T-cell (primary cell): ENCODE results near the gene ADRA2A. TPM values are rescaled to one million over a fixed set of nuclear protein-coding genes. Genes with fewer than 3 reads are reported as not detected.

Experiments used
- ATAC-seq, 4 experiments: fragments of 200-7000 bp in 3 of 4; fragments of 150-1000 bp in 1 of 4; cut with Tn5 transposase; replicated peaks in 1 of 4; 1 replicate in 3 of 4; 2 replicates in 1 of 4; pipeline ENCODE4 v1.10.0; 2021; ENCODE audit warnings: moderate library complexity in 3 of 4, mild to moderate bottlenecking in 2 of 4, moderate number of reproducible peaks in 1 of 4
- CTCF ChIA-PET, 2 donors: fragments of 300-600 bp; sonication (Branson Sonifier 250); formaldehyde crosslinking; loops; one replicate each; lab custom pipeline; 2022; ENCODE audit warnings: antibody characterized with exemption in 2 of 2; lab: Charles Lee
- POLR2A ChIA-PET, 2 donors: fragments of 300-600 bp; sonication (Branson Sonifier 250); formaldehyde crosslinking; loops; one replicate each; lab custom pipeline; 2022; ENCODE audit warnings: antibody characterized with exemption in 2 of 2; lab: Charles Lee
- DNase-seq, 35 experiments: peaks; one replicate each; pipeline versions ENCODE4 v3.0.0 to v3.0.0-alpha.2; 2013 to 2023
- H3K27ac ChIP-seq: one replicate; pipeline ENCODE4 v1.5.1; 2013; ENCODE audit warnings: low read length
- H3K27me3 ChIP-seq, 2 experiments: replicated peaks in 1 of 2; 1 replicate in 1 of 2; 2 replicates in 1 of 2; pipeline versions ENCODE4 v1.6.1 to v1.7.0; 2013; ENCODE audit warnings: low read length in 1 of 2, mixed read lengths in 1 of 2; ENCODE audit not compliant: control insufficient read depth in 2 of 2, insufficient read depth in 2 of 2; ENCODE audit errors: extremely low read depth in 1 of 2
- H3K36me3 ChIP-seq, 2 donors: 1 replicate in 1 of 2; 2 replicates in 1 of 2; pipeline versions ENCODE4 v1.6.1 to v1.7.0; 2013; ENCODE audit warnings: low read length in 1 of 2; ENCODE audit not compliant: control insufficient read depth in 2 of 2, insufficient read depth in 1 of 2; ENCODE audit errors: extremely low read depth in 1 of 2
- H3K4me1 ChIP-seq, 2 experiments: 1 replicate in 1 of 2; 2 replicates in 1 of 2; pipeline versions ENCODE4 v1.6.1 to v1.7.0; 2013; ENCODE audit warnings: low read length in 2 of 2, mixed read lengths in 1 of 2; ENCODE audit not compliant: insufficient read depth in 2 of 2, control insufficient read depth in 1 of 2; ENCODE audit errors: extremely low read depth in 1 of 2
- H3K4me3 ChIP-seq, 2 donors: 1 replicate in 1 of 2; 2 replicates in 1 of 2; pipeline versions ENCODE4 v1.5.1 to v1.7.0; 2013; ENCODE audit warnings: mild to moderate bottlenecking in 2 of 2, low read length in 1 of 2, moderate library complexity in 1 of 2; ENCODE audit not compliant: control insufficient read depth in 1 of 2; ENCODE audit errors: extremely low read depth in 1 of 2
- H3K9me3 ChIP-seq: 2 replicates; pipeline ENCODE4 v1.7.0; 2013
- H3K27ac Mint-ChIP-seq, 2 donors: one replicate each; pipeline ENCODE4 v1.8.0; 2020 to 2021; ENCODE audit warnings: mild to moderate bottlenecking in 2 of 2, mixed read lengths in 2 of 2
- H3K27me3 Mint-ChIP-seq, 2 donors: one replicate each; pipeline ENCODE4 v1.8.0; 2021 to 2022; ENCODE audit warnings: mixed read lengths in 2 of 2
- H3K36me3 Mint-ChIP-seq: one replicate; pipeline ENCODE4 v1.8.0; 2021; ENCODE audit warnings: mixed read lengths
- H3K4me1 Mint-ChIP-seq, 3 donors: one replicate each; pipeline ENCODE4 v1.8.0; 2020 to 2022; ENCODE audit warnings: mixed read lengths in 3 of 3, mild to moderate bottlenecking in 1 of 3
- H3K4me3 Mint-ChIP-seq, 3 donors: one replicate each; pipeline ENCODE4 v1.8.0; 2020 to 2022; ENCODE audit warnings: mild to moderate bottlenecking in 3 of 3, mixed read lengths in 3 of 3, moderate library complexity in 3 of 3
- H3K9me3 Mint-ChIP-seq, 3 donors: one replicate each; pipeline ENCODE4 v1.8.0; 2020 to 2022; ENCODE audit warnings: mixed read lengths in 3 of 3
- WGBS: methylation state at CpG from one replicate; pipeline ENCODE4 v1.1.5; 2013; ENCODE audit warnings: missing lambda C conversion rate; ENCODE audit not compliant: insufficient coverage; 5-methylcytosine and 5-hydroxymethylcytosine counted together
- total RNA-seq, 35 experiments: library from RNA in 6 of 35; stranded (reverse) in 6 of 35; fragments of 120-200 nt in 1 of 35; gene quantifications; one replicate each; pipeline versions ENCODE4 v1.2.1 to v1.2.4 and lab custom pipeline; 2013 to 2026

The ADRA2A gene
- total RNA-seq, 5 donors from 2014 or later (not counting 1 experiment from before 2014, with no cell fraction given): 0.09 to 0.26 (median 0.12) TPM

- Histone ChIP-seq H3K9me3 (no peaks in the 10 kb centered on the region), H3K27ac (no peak overlapping the region), H3K27me3 (peaks cover 0 to 4% of the 10 kb centered on the region in 2 experiments), H3K4me1 (peaks cover 0 to 4% of the 10 kb centered on the region in 2 experiments), H3K36me3 (no peaks in the 10 kb centered on the region), H3K4me3 (no peak overlapping the region)
- WGBS: 85% methylated on average over 6 of the region's 8 CpGs
- Mint-ChIP-seq H3K4me1 (peaks cover 11 to 13% (median 12%) of the 10 kb centered on the region in 3 donors), H3K9me3 (no peaks in the 10 kb centered on the region), H3K27me3 (peaks cover 1 to 12% of the 10 kb centered on the region in 2 donors), H3K4me3 (no peak overlapping the region), H3K27ac (no peak overlapping the region), H3K36me3 (no peaks in the 10 kb centered on the region)
- ChIA-PET POLR2A (no interaction called here), CTCF (no interaction called here)
- DNase-seq: no peak
- no peak for ATAC-seq
These were observed 40.9 kb downstream of the ADRA2A start for GRCh38 chr10:111117528-111118277.

GRCh38 chr10:111118758-111119157, 41.9 kb downstream of the ADRA2A start:
- no peaks in the 10 kb centered on the region for H3K9me3 Mint-ChIP-seq
- no peaks in the 10 kb centered on the region for H3K9me3 ChIP-seq
- DNase-seq (no peak), ATAC-seq (no peak)
- H3K27ac Mint-ChIP-seq: no peak overlapping the region
- H3K36me3 Mint-ChIP-seq: no peaks in the 10 kb centered on the region
- WGBS: 71% methylated on average over 3 of the region's 3 CpGs
- peaks cover 9 to 13% (median 10%) of the 10 kb centered on the region in 3 donors for H3K4me1 Mint-ChIP-seq
- POLR2A ChIA-PET: no interaction called here
- peaks cover 0 to 4% of the 10 kb centered on the region in 2 experiments for H3K4me1 ChIP-seq
- CTCF ChIA-PET: no interaction called here
- H3K4me3 Mint-ChIP-seq: no peak overlapping the region
- H3K27me3 Mint-ChIP-seq: peaks cover 3 to 12% of the 10 kb centered on the region in 2 donors
- H3K27me3 ChIP-seq: peaks cover 0 to 4% of the 10 kb centered on the region in 2 experiments
- no peak overlapping the region for H3K27ac ChIP-seq
- no peaks in the 10 kb centered on the region for H3K36me3 ChIP-seq
- no peak overlapping the region for H3K4me3 ChIP-seq

GRCh38 chr10:111119637-111120036, 42.8 kb downstream of the ADRA2A start:
- ChIA-PET POLR2A (no interaction called here), CTCF (interaction anchor here in 1 of 2 donors (0.6 kb wide), 1 partner anchor 20 kb away, joined by 5 read pairs; no protein-coding TSS in a partner anchor)
- ATAC-seq (no peak), DNase-seq (no peak)
- Mint-ChIP-seq H3K4me3 (no peak overlapping the region), H3K27ac (no peak overlapping the region), H3K36me3 (no peaks in the 10 kb centered on the region), H3K27me3 (peaks cover 5 to 18% of the 10 kb centered on the region in 2 donors), H3K4me1 (peaks cover 3 to 4% (median 3%) of the 10 kb centered on the region in 3 donors), H3K9me3 (no peaks in the 10 kb centered on the region)
- no peak overlapping the region for H3K4me3 ChIP-seq
- H3K9me3 ChIP-seq: no peaks in the 10 kb centered on the region
- H3K27me3 ChIP-seq: peaks cover 0 to 6% of the 10 kb centered on the region in 2 experiments
- 80% methylated on average over 3 of the region's 4 CpGs for WGBS
- H3K4me1 ChIP-seq: no peaks in the 10 kb centered on the region
- no peaks in the 10 kb centered on the region for H3K36me3 ChIP-seq
- H3K27ac ChIP-seq: no peak overlapping the region

GRCh38 chr10:111122127-111122526, 45.3 kb downstream of the ADRA2A start:
- no peaks in the 10 kb centered on the region for H3K9me3 ChIP-seq
- Mint-ChIP-seq H3K4me3 (no peak overlapping the region), H3K9me3 (no peaks in the 10 kb centered on the region), H3K4me1 (no peaks in the 10 kb centered on the region), H3K27me3 (peaks cover 5 to 30% of the 10 kb centered on the region in 2 donors), H3K36me3 (no peaks in the 10 kb centered on the region), H3K27ac (no peak overlapping the region)
- no peak overlapping the region for H3K27ac ChIP-seq
- ChIA-PET CTCF (no interaction called here), POLR2A (no interaction called here)
- no peaks in the 10 kb centered on the region for H3K4me1 ChIP-seq
- DNase-seq (no peak), ATAC-seq (no peak)
- no peak overlapping the region for H3K4me3 ChIP-seq
- peaks cover 0 to 6% of the 10 kb centered on the region in 2 experiments for H3K27me3 ChIP-seq
- H3K36me3 ChIP-seq: no peaks in the 10 kb centered on the region

GRCh38 chr10:111123883-111124282, 47.1 kb downstream of the ADRA2A start:
- Mint-ChIP-seq H3K4me1 (no peaks in the 10 kb centered on the region), H3K9me3 (no peaks in the 10 kb centered on the region), H3K36me3 (no peaks in the 10 kb centered on the region), H3K27me3 (peaks cover 5 to 30% of the 10 kb centered on the region in 2 donors), H3K27ac (no peak overlapping the region), H3K4me3 (no peak overlapping the region)
- H3K36me3 ChIP-seq: no peaks in the 10 kb centered on the region
- 80% methylated on average over 5 of the region's 6 CpGs for WGBS
- no peaks in the 10 kb centered on the region for H3K4me1 ChIP-seq
- ChIA-PET CTCF (no interaction called here), POLR2A (no interaction called here)
- ATAC-seq (no peak), DNase-seq (no peak)
- no peaks in the 10 kb centered on the region for H3K9me3 ChIP-seq
- no peak overlapping the region for H3K4me3 ChIP-seq
- no peak overlapping the region for H3K27ac ChIP-seq
- peaks cover 0 to 15% of the 10 kb centered on the region in 2 experiments for H3K27me3 ChIP-seq

DNA sequence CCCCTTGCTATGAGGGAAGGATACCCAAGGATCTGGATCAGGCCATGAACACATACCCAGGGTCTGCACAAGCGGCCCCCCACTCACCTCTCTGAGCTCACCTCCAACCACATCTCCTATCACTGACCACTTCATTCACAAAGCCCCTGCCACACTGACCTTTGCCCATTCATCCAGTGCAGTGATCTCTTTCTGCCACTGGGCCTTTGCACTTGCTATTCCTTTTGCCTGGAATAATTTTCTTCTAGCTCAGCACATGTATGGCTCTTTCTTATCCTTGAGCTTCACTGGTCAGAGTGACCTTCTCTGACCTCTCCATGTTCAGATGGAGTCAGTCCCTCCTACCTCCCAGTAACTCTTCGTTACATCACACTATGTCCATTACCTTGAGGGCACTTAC, 48.3 kb downstream of the ADRA2A start:
- 67% methylated on average over 1 of the region's 2 CpGs for WGBS
- ChIA-PET CTCF (no interaction called here), POLR2A (no interaction called here)
- no peaks in the 10 kb centered on the region for H3K4me1 Mint-ChIP-seq
- no peak overlapping the region for H3K4me3 Mint-ChIP-seq
- no peaks in the 10 kb centered on the region for H3K9me3 ChIP-seq
- H3K36me3 ChIP-seq: no peaks in the 10 kb centered on the region
- ATAC-seq (no peak), DNase-seq (no peak)
- peaks cover 7 to 33% of the 10 kb centered on the region in 2 donors for H3K27me3 Mint-ChIP-seq
- H3K27me3 ChIP-seq: peaks cover 0 to 15% of the 10 kb centered on the region in 2 experiments
- no peak overlapping the region for H3K27ac ChIP-seq
- no peaks in the 10 kb centered on the region for H3K4me1 ChIP-seq
- H3K9me3 Mint-ChIP-seq: no peaks in the 10 kb centered on the region
- no peak overlapping the region for H3K4me3 ChIP-seq
- no peaks in the 10 kb centered on the region for H3K36me3 Mint-ChIP-seq
- H3K27ac Mint-ChIP-seq: no peak overlapping the region
